ENCODE results near the gene NRK.
A peak's percentile ranks its signal among the peaks of the same experiment; 100 is the strongest.

The NRK gene

GRCh38 chrX:105865709-105866108 lies 43.4 kb downstream of the NRK start:
- TF ChIP-seq CTCF (IDR thresholded peaks at IDR 0.05; ENCODE audit: control insufficient read depth, extremely low read depth, insufficient read depth): no peak
- DNase-seq (ENCODE audit: low read depth): no peak
- no peak overlapping the region for H3K4me3 ChIP-seq (ENCODE audit: low read depth, low read length)

- DNase-seq (ENCODE audit: low read depth): no peak
- no peak for TF ChIP-seq CTCF (IDR thresholded peaks at IDR 0.05; ENCODE audit: control insufficient read depth, extremely low read depth, insufficient read depth)
- no peak overlapping the region for H3K4me3 ChIP-seq (ENCODE audit: low read depth, low read length)
Observed at GRCh38 chrX:105869701-105870100, 47.4 kb downstream of the NRK start.

- H3K4me3 ChIP-seq (ENCODE audit: low read depth, low read length): no peak overlapping the region
- no peak for DNase-seq (ENCODE audit: low read depth)
- no peak for TF ChIP-seq CTCF (IDR thresholded peaks at IDR 0.05; ENCODE audit: control insufficient read depth, extremely low read depth, insufficient read depth)
Observed at GRCh38 chrX:105870445-105870844, 48.1 kb downstream of the NRK start.

- no peak for DNase-seq (ENCODE audit: low read depth)
Observed at GRCh38 chrX:105872941-105873340, 50.6 kb downstream of the NRK start.

GRCh38 chrX:105874790-105875189 lies 52.5 kb downstream of the NRK start:
- no peak for DNase-seq (ENCODE audit: low read depth)
- no peak overlapping the region for H3K4me3 ChIP-seq (ENCODE audit: low read depth, low read length)
- TF ChIP-seq CTCF (IDR thresholded peaks at IDR 0.05; ENCODE audit: control insufficient read depth, extremely low read depth, insufficient read depth): no peak

More at GRCh38 chrX:105872941-105873340, 50.6 kb downstream of the NRK start:
- H3K4me3 ChIP-seq (ENCODE audit: low read depth, low read length): no peak overlapping the region
- no peak for TF ChIP-seq CTCF (IDR thresholded peaks at IDR 0.05; ENCODE audit: control insufficient read depth, extremely low read depth, insufficient read depth)

GRCh38 chrX:105876658-105877057 lies 54.3 kb downstream of the NRK start:
- peak; percentile 18 for DNase-seq (ENCODE audit: low read depth)
- H3K4me3 ChIP-seq (ENCODE audit: low read depth, low read length): no peak overlapping the region
- TF ChIP-seq CTCF (IDR thresholded peaks at IDR 0.05; ENCODE audit: control insufficient read depth, extremely low read depth, insufficient read depth): peak; percentile 59

GRCh38 chrX:105880491-105880890 lies 58.2 kb downstream of the NRK start:
- no peak for DNase-seq (ENCODE audit: low read depth)
- no peak overlapping the region for H3K4me3 ChIP-seq (ENCODE audit: low read depth, low read length)
- no peak for TF ChIP-seq CTCF (IDR thresholded peaks at IDR 0.05; ENCODE audit: control insufficient read depth, extremely low read depth, insufficient read depth)

All from LNCaP clone FGC (cell line).